ENCODE measurements around the gene PGP.
A peak's percentile ranks its signal among the peaks of the same experiment; 100 is the strongest.
"Not testable (repeated sequence)": the region's sequence is repeated elsewhere in the genome, so short reads cannot be mapped to it uniquely, and the experiment has no call there.

PGP gene

GRCh38 chr16:2214719-2214968 lies at the start of gene PGP:
PGP (minus strand) TSS chr16:2214840; CDS start chr16:2214777, 63 bp downstream.
- Histone ChIP-seq H3K27ac (ENCODE audit: low read length) (peak within 1 kb of the TSS; percentile 96), H3K27me3 (ENCODE audit: control insufficient read depth, insufficient read depth, low read length) (no peaks in the 10 kb centered on the region), H3K4me1 (ENCODE audit: control insufficient read depth, low read depth, low read length) (peaks cover 4% of the 10 kb centered on the region), H3K9ac (ENCODE audit: low read length) (peak within 1 kb of the TSS; percentile 92), H3K36me3 (ENCODE audit: control insufficient read depth, low read depth, low read length) (peaks cover 9% of the 10 kb centered on the region), H3K9me3 (ENCODE audit: control insufficient read depth, low read depth, low read length) (no peaks in the 10 kb centered on the region), H3K4me3 (ENCODE audit: low read length) (peak within 1 kb of the TSS; percentile 89)

- H3K9me3 ChIP-seq (ENCODE audit: control insufficient read depth, low read depth, low read length); H3K27me3 ChIP-seq (ENCODE audit: control insufficient read depth, insufficient read depth, low read length); H3K4me3 ChIP-seq (ENCODE audit: low read length); H3K4me1 ChIP-seq (ENCODE audit: control insufficient read depth, low read depth, low read length); H3K27ac ChIP-seq (ENCODE audit: low read length); H3K9ac ChIP-seq (ENCODE audit: low read length): not testable (repeated sequence)
- peaks cover 75% of the 10 kb centered on the region for H3K36me3 ChIP-seq (ENCODE audit: control insufficient read depth, low read depth, low read length)
Measured at GRCh38 chr16:2263026-2263425, 48.4 kb upstream of the PGP start.

GRCh38 chr16:2260250-2260649 lies 45.6 kb upstream of the PGP start:
- Histone ChIP-seq H3K36me3 (ENCODE audit: control insufficient read depth, low read depth, low read length) (peaks cover 99% of the 10 kb centered on the region), H3K9ac (ENCODE audit: low read length) (no peak overlapping the region), H3K27ac (ENCODE audit: low read length) (no peak overlapping the region), H3K9me3 (ENCODE audit: control insufficient read depth, low read depth, low read length) (no peaks in the 10 kb centered on the region), H3K27me3 (ENCODE audit: control insufficient read depth, insufficient read depth, low read length) (no peaks in the 10 kb centered on the region), H3K4me3 (ENCODE audit: low read length) (no peak overlapping the region), H3K4me1 (ENCODE audit: control insufficient read depth, low read depth, low read length) (peaks cover 4% of the 10 kb centered on the region)

GRCh38 chr16:2258530-2258929 lies 43.9 kb upstream of the PGP start:
- H3K9ac ChIP-seq (ENCODE audit: low read length); H3K27me3 ChIP-seq (ENCODE audit: control insufficient read depth, insufficient read depth, low read length); H3K4me1 ChIP-seq (ENCODE audit: control insufficient read depth, low read depth, low read length); H3K4me3 ChIP-seq (ENCODE audit: low read length); H3K9me3 ChIP-seq (ENCODE audit: control insufficient read depth, low read depth, low read length); H3K27ac ChIP-seq (ENCODE audit: low read length): not testable (repeated sequence)
- H3K36me3 ChIP-seq (ENCODE audit: control insufficient read depth, low read depth, low read length), result peaks cover 96% of the 10 kb centered on the region

- no peaks in the 10 kb centered on the region for H3K27me3 ChIP-seq (ENCODE audit: control insufficient read depth, insufficient read depth, low read length)
- no peaks in the 10 kb centered on the region for H3K4me1 ChIP-seq (ENCODE audit: control insufficient read depth, low read depth, low read length)
- no peaks in the 10 kb centered on the region for H3K9me3 ChIP-seq (ENCODE audit: control insufficient read depth, low read depth, low read length)
- H3K9ac ChIP-seq (ENCODE audit: low read length), result no peak overlapping the region
- H3K4me3 ChIP-seq (ENCODE audit: low read length), result no peak overlapping the region
- no peak overlapping the region for H3K27ac ChIP-seq (ENCODE audit: low read length)
- peaks cover 96% of the 10 kb centered on the region for H3K36me3 ChIP-seq (ENCODE audit: control insufficient read depth, low read depth, low read length)
Measured at GRCh38 chr16:2257726-2258125, 43.1 kb upstream of the PGP start.

GRCh38 chr16:2256531-2257140 lies 42.0 kb upstream of the PGP start:
- no peak overlapping the region for H3K27ac ChIP-seq (ENCODE audit: low read length)
- H3K36me3 ChIP-seq (ENCODE audit: control insufficient read depth, low read depth, low read length), result peaks cover 93% of the 10 kb centered on the region
- peaks cover 6% of the 10 kb centered on the region for H3K4me1 ChIP-seq (ENCODE audit: control insufficient read depth, low read depth, low read length)
- H3K9ac ChIP-seq (ENCODE audit: low read length), result no peak overlapping the region
- no peak overlapping the region for H3K4me3 ChIP-seq (ENCODE audit: low read length)
- H3K9me3 ChIP-seq (ENCODE audit: control insufficient read depth, low read depth, low read length), result no peaks in the 10 kb centered on the region
- H3K27me3 ChIP-seq (ENCODE audit: control insufficient read depth, insufficient read depth, low read length), result no peaks in the 10 kb centered on the region

GRCh38 chr16:2253293-2253692 lies 38.7 kb upstream of the PGP start:
- H3K9me3 ChIP-seq (ENCODE audit: control insufficient read depth, low read depth, low read length), result no peaks in the 10 kb centered on the region
- H3K4me3 ChIP-seq (ENCODE audit: low read length), result no peak overlapping the region
- no peak overlapping the region for H3K9ac ChIP-seq (ENCODE audit: low read length)
- no peak overlapping the region for H3K27ac ChIP-seq (ENCODE audit: low read length)
- peaks cover 63% of the 10 kb centered on the region for H3K36me3 ChIP-seq (ENCODE audit: control insufficient read depth, low read depth, low read length)
- no peaks in the 10 kb centered on the region for H3K27me3 ChIP-seq (ENCODE audit: control insufficient read depth, insufficient read depth, low read length)
- peaks cover 10% of the 10 kb centered on the region for H3K4me1 ChIP-seq (ENCODE audit: control insufficient read depth, low read depth, low read length)

GRCh38 chr16:2252806-2253148 lies 38.1 kb upstream of the PGP start:
- peaks cover 58% of the 10 kb centered on the region for H3K36me3 ChIP-seq (ENCODE audit: control insufficient read depth, low read depth, low read length)
- no peak overlapping the region for H3K4me3 ChIP-seq (ENCODE audit: low read length)
- H3K27me3 ChIP-seq (ENCODE audit: control insufficient read depth, insufficient read depth, low read length), result no peaks in the 10 kb centered on the region
- no peak overlapping the region for H3K9ac ChIP-seq (ENCODE audit: low read length)
- H3K9me3 ChIP-seq (ENCODE audit: control insufficient read depth, low read depth, low read length), result no peaks in the 10 kb centered on the region
- peaks cover 10% of the 10 kb centered on the region for H3K4me1 ChIP-seq (ENCODE audit: control insufficient read depth, low read depth, low read length)
- no peak overlapping the region for H3K27ac ChIP-seq (ENCODE audit: low read length)

- peaks cover 10% of the 10 kb centered on the region for H3K4me1 ChIP-seq (ENCODE audit: control insufficient read depth, low read depth, low read length)
- H3K27me3 ChIP-seq (ENCODE audit: control insufficient read depth, insufficient read depth, low read length), result no peaks in the 10 kb centered on the region
- peak within 1 kb of the TSS; percentile 83 for H3K4me3 ChIP-seq (ENCODE audit: low read length)
- H3K36me3 ChIP-seq (ENCODE audit: control insufficient read depth, low read depth, low read length), result peaks cover 48% of the 10 kb centered on the region
- peak within 1 kb of the TSS; percentile 92 for H3K9ac ChIP-seq (ENCODE audit: low read length)
- no peaks in the 10 kb centered on the region for H3K9me3 ChIP-seq (ENCODE audit: control insufficient read depth, low read depth, low read length)
- peak within 1 kb of the TSS; percentile 75 for H3K27ac ChIP-seq (ENCODE audit: low read length)
Measured at GRCh38 chr16:2251296-2252111, 36.9 kb upstream of the PGP start, which contains the start of gene ECI1. ECI1 (minus strand) TSS chr16:2251587; CDS start chr16:2251566, 21 bp downstream.

GRCh38 chr16:2250652-2251295 lies 36.1 kb upstream of the PGP start:
- H3K36me3 ChIP-seq (ENCODE audit: control insufficient read depth, low read depth, low read length), result peaks cover 47% of the 10 kb centered on the region

GRCh38 chr16:2246301-2246885 lies 31.8 kb upstream of the PGP start:
- no peaks in the 10 kb centered on the region for H3K9me3 ChIP-seq (ENCODE audit: control insufficient read depth, low read depth, low read length)
- peaks cover 41% of the 10 kb centered on the region for H3K36me3 ChIP-seq (ENCODE audit: control insufficient read depth, low read depth, low read length)
- H3K4me3 ChIP-seq (ENCODE audit: low read length), result no peak overlapping the region
- no peaks in the 10 kb centered on the region for H3K27me3 ChIP-seq (ENCODE audit: control insufficient read depth, insufficient read depth, low read length)
- no peak overlapping the region for H3K27ac ChIP-seq (ENCODE audit: low read length)
- no peak overlapping the region for H3K9ac ChIP-seq (ENCODE audit: low read length)
- peaks cover 4% of the 10 kb centered on the region for H3K4me1 ChIP-seq (ENCODE audit: control insufficient read depth, low read depth, low read length)

More at GRCh38 chr16:2250652-2251295, 36.1 kb upstream of the PGP start:
- Histone ChIP-seq H3K27ac (ENCODE audit: low read length) (no peak overlapping the region), H3K4me3 (ENCODE audit: low read length) (peak overlapping the region; percentile 83), H3K9ac (ENCODE audit: low read length) (peak overlapping the region; percentile 92), H3K4me1 (ENCODE audit: control insufficient read depth, low read depth, low read length) (peaks cover 10% of the 10 kb centered on the region), H3K9me3 (ENCODE audit: control insufficient read depth, low read depth, low read length) (no peaks in the 10 kb centered on the region), H3K27me3 (ENCODE audit: control insufficient read depth, insufficient read depth, low read length) (no peaks in the 10 kb centered on the region)
